MM.1S (cell line): Measurements from ENCODE around the gene ISG15.

Experiments
- EZH2 ChIP-seq: fragments of 300-600 bp; sonication (generic); optimal IDR thresholded peaks from 2 replicates; pipeline ENCODE3; 2017; ENCODE audit warnings: low read depth, mild to moderate bottlenecking, antibody characterized with exemption, low read length, mixed read lengths
- TF ChIP-seq, protein P1 (sequence below): fragments of 300-600 bp; sonication (generic); IDR thresholded peaks from 2 replicates; pipeline ENCODE4 v1.5.1; 2016; ENCODE audit warnings: antibody characterized with exemption, low read length, mixed read lengths

DNA sequence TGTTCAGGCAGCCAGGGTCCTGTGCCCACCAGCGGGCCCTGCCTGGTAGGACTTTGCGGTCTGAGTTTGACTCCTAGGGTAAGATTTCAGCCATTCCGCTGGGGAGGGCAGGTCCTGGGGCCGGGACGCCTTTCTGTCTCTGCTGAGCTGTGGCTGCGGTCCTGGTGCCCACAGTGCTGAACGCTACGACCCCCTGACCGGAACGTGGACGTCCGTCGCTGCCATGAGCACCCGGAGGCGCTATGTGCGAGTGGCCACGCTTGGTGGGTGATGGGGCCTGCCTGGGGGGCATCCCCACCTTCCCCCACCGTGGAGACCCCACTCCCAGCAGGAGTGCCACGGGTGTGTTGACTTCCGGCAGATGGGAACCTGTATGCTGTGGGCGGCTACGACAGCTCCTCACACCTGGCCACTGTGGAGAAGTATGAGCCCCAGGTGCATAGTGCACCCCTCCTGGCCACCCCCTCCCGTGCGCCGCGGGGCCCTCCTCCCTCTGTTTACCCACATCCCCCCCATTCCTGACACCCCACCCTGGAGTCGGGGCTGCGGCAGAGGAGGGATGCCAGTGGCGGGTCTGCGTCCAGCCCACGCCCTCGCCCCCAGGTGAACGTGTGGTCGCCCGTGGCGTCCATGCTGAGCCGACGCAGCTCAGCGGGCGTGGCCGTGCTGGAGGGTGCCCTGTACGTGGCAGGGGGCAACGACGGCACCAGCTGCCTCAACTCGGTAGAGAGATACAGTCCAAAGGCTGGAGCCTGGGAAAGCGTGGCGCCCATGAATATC lies 49.4 kb upstream of the ISG15 start:
- no peak for TF ChIP-seq EZH2
- TF ChIP-seq, protein P1, sequence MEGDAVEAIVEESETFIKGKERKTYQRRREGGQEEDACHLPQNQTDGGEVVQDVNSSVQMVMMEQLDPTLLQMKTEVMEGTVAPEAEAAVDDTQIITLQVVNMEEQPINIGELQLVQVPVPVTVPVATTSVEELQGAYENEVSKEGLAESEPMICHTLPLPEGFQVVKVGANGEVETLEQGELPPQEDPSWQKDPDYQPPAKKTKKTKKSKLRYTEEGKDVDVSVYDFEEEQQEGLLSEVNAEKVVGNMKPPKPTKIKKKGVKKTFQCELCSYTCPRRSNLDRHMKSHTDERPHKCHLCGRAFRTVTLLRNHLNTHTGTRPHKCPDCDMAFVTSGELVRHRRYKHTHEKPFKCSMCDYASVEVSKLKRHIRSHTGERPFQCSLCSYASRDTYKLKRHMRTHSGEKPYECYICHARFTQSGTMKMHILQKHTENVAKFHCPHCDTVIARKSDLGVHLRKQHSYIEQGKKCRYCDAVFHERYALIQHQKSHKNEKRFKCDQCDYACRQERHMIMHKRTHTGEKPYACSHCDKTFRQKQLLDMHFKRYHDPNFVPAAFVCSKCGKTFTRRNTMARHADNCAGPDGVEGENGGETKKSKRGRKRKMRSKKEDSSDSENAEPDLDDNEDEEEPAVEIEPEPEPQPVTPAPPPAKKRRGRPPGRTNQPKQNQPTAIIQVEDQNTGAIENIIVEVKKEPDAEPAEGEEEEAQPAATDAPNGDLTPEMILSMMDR, result no peak
